ENCODE results near the gene TTC7B. TPM values are rescaled to one million over a fixed set of nuclear protein-coding genes. Genes with fewer than 3 reads are reported as not detected.

Gene TTC7B
- total and polyA plus RNA-seq, 2 of the 8 experiments (the other 6 are each of a cell fraction or from before 2014, with no cell fraction given): 23.7 to 34.0 TPM

DNA sequence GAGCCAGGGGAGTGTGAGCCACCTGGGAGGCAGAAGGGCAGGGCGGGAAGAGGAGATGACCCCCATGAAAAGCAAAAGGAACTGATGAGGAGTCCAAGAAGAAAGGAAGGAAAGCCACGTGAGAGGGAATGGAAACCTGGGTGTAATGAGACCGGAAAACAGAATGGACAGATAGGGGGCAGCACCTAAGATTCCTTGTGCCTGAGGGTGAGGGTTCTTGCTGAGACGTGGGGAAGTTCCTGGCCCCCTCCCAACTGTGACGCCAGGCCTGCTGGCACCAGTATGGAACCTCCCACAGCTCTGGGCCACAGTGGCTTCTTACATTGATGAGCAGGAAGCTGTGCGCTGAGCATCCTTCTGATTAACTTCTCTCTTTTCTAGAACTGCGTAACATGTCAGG lies 30.8 kb downstream of the TTC7B start:
- WGBS, 2 experiments (ENCODE audit: extremely low coverage in 1 of 2, insufficient coverage in 1 of 2, insufficient read length in 1 of 2, insufficient replicate concordance in 2 of 2, low coverage in 1 of 2, low lambda C conversion rate in 2 of 2, missing lambda C conversion rate in 1 of 2): 79% methylated on average over 7 of the region's 7 CpGs; no CpG with 5 or more reads in 1 of the 2 experiments
- no peak overlapping the region for H2BK20ac ChIP-seq (ENCODE audit: low read length)
- H3K4me1 ChIP-seq (replicated peaks in 1 of 4; ENCODE audit: control insufficient read depth in 3 of 4, insufficient read depth in 4 of 4, low read length in 3 of 4): no peaks in the 10 kb centered on the region; a peak in 1 of 7 replicates
- H3K4me3 ChIP-seq (ENCODE audit: extremely low read depth in 1 of 4, insufficient read depth in 2 of 4, low read depth in 3 of 4, low read length in 4 of 4): no peak overlapping the region
- ChIA-PET POLR2A (ENCODE audit: partially characterized antibody) (no interaction called here), CTCF (ENCODE audit: partially characterized antibody) (interaction anchor here (0.8 to 7.5 kb wide), 21 partner anchors 9 to 387 kb away, joined by 3 to 59 read pairs (median 5); no protein-coding TSS in a partner anchor)
- no peaks in the 10 kb centered on the region for H4K20me1 ChIP-seq (replicated peaks in 1 of 2; ENCODE audit: control insufficient read depth in 1 of 2, insufficient read depth in 2 of 2, low read length in 2 of 2)
- peak; percentile 57 for FAIRE-seq
- no peak overlapping the region for H3K4ac ChIP-seq (replicated peaks; ENCODE audit: insufficient read length, low read depth, low read length)
- no peaks in the 10 kb centered on the region for H3K23me2 ChIP-seq (ENCODE audit: low read depth, low read length)
- H2AK5ac ChIP-seq (ENCODE audit: low read depth, low read length): no peak overlapping the region
- no peak overlapping the region for H4K91ac ChIP-seq (replicated peaks; ENCODE audit: insufficient read length, low read length)
- no peak overlapping the region for H2BK12ac ChIP-seq (ENCODE audit: low read depth, low read length)
- H3K27ac ChIP-seq (ENCODE audit: low read depth, low read length): no peak overlapping the region
- no peak overlapping the region for H3K56ac ChIP-seq (replicated peaks; ENCODE audit: insufficient read length, low read depth, low read length)
- no peaks in the 10 kb centered on the region for H3K79me1 ChIP-seq (ENCODE audit: low read depth, low read length)
- H3K23ac ChIP-seq (ENCODE audit: insufficient read length): no peak overlapping the region
- H4K5ac ChIP-seq (ENCODE audit: insufficient read length, low read depth, low read length): no peak overlapping the region
- no peak overlapping the region for H2AFZ ChIP-seq (ENCODE audit: low read length)
- H3K4me2 ChIP-seq (ENCODE audit: insufficient read depth in 1 of 2, low read depth in 2 of 2, low read length in 2 of 2): no peak overlapping the region
- no peak overlapping the region for H4K8ac ChIP-seq (ENCODE audit: extremely low read depth, insufficient read depth, low read length)
- H3K9me3 ChIP-seq (ENCODE audit: insufficient read depth in 2 of 2, low read depth in 1 of 2, low read length in 1 of 2): no peaks in the 10 kb centered on the region
- no peak overlapping the region for H2BK15ac ChIP-seq (ENCODE audit: low read length)
- H2BK120ac ChIP-seq (replicated peaks; ENCODE audit: low read depth, low read length): no peak overlapping the region
- H3K14ac ChIP-seq (ENCODE audit: insufficient read length): no peak overlapping the region
- H2BK5ac ChIP-seq (ENCODE audit: low read depth, low read length): no peak overlapping the region
- H3K18ac ChIP-seq (ENCODE audit: extremely low read depth, low read length): no peak overlapping the region
- DNase-seq (ENCODE audit: low read depth in 1 of 2, low spot score in 2 of 2): no peak
- H3K36me3 ChIP-seq (ENCODE audit: control insufficient read depth in 2 of 4, insufficient read depth in 4 of 4, low read length in 3 of 4): no peaks in the 10 kb centered on the region
- no peaks in the 10 kb centered on the region for H3K79me2 ChIP-seq (ENCODE audit: control insufficient read depth in 1 of 2, insufficient read depth in 2 of 2, low read length in 2 of 2)
- H3K9ac ChIP-seq (replicated peaks in 1 of 4; ENCODE audit: extremely low read depth in 1 of 4, low read depth in 3 of 4, low read length in 3 of 4): no peak overlapping the region
- H3K27me3 ChIP-seq (replicated peaks in 1 of 4; ENCODE audit: control insufficient read depth in 3 of 4, extremely low read depth in 1 of 4, insufficient read depth in 3 of 4, low read length in 3 of 4): no peaks in the 10 kb centered on the region; a peak in 1 of 7 replicates
- TF ChIP-seq BRCA1 (IDR thresholded peaks at IDR 0.05; ENCODE audit: low read depth, low read length) (no peak), GABPA (IDR thresholded peaks at IDR 0.05; ENCODE audit: borderline replicate concordance, insufficient read depth, low read length) (0 out of 2 replicates have a peak, but pooled peaks have one; percentile 19), RAD21 (IDR thresholded peaks at IDR 0.05 in 1 of 2, conservative IDR thresholded peaks at IDR 0.05 in 1 of 2; ENCODE audit: low read depth in 2 of 2, low read length in 2 of 2) (peak; percentile 23 to 49; a peak in 3 of 4 replicates), CREB1 (IDR thresholded peaks at IDR 0.05) (0 out of 2 replicates have a peak, but pooled peaks have one; percentile 14), POLR2AphosphoS5 (IDR thresholded peaks at IDR 0.05; ENCODE audit: low read depth, low read length) (no peak)
